Breast epithelium (tissue), 3 donors: ENCODE data around the gene NOX3.

ENCODE experiments used
- POLR2A ChIP-seq: fragments of 450-650 bp; IDR thresholded peaks from one replicate; pipeline ENCODE4 v1.6.1; 2016; ENCODE audit warnings: antibody characterized with exemption, mild to moderate bottlenecking, moderate library complexity
- POLR2AphosphoS5 ChIP-seq, 3 donors: sonication (generic); formaldehyde crosslinking; IDR thresholded peaks; one replicate each; pipeline ENCODE4 v1.6.1; 2017; ENCODE audit warnings: antibody characterized with exemption in 3 of 3
- TF ChIP-seq, protein P1 (sequence below), 3 donors: fragments of 450-650 bp; IDR thresholded peaks; one replicate each; pipeline ENCODE4 v1.5.1; 2016 to 2017; ENCODE audit warnings: antibody characterized with exemption in 3 of 3, mild to moderate bottlenecking in 3 of 3, moderate library complexity in 3 of 3

- TF ChIP-seq, protein P1, sequence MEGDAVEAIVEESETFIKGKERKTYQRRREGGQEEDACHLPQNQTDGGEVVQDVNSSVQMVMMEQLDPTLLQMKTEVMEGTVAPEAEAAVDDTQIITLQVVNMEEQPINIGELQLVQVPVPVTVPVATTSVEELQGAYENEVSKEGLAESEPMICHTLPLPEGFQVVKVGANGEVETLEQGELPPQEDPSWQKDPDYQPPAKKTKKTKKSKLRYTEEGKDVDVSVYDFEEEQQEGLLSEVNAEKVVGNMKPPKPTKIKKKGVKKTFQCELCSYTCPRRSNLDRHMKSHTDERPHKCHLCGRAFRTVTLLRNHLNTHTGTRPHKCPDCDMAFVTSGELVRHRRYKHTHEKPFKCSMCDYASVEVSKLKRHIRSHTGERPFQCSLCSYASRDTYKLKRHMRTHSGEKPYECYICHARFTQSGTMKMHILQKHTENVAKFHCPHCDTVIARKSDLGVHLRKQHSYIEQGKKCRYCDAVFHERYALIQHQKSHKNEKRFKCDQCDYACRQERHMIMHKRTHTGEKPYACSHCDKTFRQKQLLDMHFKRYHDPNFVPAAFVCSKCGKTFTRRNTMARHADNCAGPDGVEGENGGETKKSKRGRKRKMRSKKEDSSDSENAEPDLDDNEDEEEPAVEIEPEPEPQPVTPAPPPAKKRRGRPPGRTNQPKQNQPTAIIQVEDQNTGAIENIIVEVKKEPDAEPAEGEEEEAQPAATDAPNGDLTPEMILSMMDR (IDR thresholded peaks at IDR 0.05) = no peak
- TF ChIP-seq POLR2A (no peak), POLR2AphosphoS5 (IDR thresholded peaks at IDR 0.05) (no peak)
These were observed 18.1 kb upstream of the NOX3 start for GRCh38 chr6:155473741-155474140.
